AG20443 (cell line): ENCODE data around the gene RASSF4.

Source experiments
- DNase-seq: peaks from one replicate; pipeline ENCODE4 v3.0.0; 2012; ENCODE audit warnings: low spot score, mixed read lengths

Gene RASSF4

DNA sequence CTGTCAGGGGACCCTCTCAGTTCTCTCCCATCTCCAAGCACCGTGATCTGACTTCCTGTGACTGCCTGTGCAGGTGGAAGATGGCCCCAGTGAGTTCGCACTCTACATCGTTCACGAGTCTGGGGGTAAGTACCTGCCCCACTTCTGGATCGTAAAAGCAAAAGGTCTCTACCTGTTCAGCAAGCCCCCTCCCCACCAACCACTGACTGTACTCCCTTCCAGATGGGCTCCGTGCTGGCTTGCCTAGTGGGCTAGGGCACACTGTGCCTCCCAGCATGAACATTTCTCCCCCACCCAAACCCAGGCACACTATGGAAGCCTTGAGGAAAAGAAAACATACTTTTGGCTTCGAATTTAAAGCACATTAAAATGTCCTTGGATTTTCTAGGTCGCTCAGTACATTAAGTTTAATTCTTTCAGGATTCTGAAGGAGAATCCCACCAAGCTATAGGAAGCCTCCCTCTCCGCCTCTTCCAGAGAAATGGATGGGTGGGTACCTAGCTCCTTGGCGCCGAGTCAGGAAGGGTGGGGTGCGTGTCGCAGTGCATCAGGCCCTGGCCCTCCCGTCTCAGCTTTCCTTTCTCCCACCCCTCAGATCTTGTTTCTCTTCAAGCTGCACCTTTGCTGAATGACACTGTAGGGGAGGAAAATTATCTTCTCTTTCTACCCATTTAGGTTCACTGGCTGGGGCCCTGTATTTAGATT is 30.1 kb downstream of the RASSF4 start:
- DNase-seq: no peak

GRCh38 chr10:44990302-44990655 is 30.7 kb downstream of the RASSF4 start:
- no peak for DNase-seq

GRCh38 chr10:44990965-44991364 is 31.4 kb downstream of the RASSF4 start:
- DNase-seq: no peak

- no peak for DNase-seq
Observed at GRCh38 chr10:44991571-44991970, 32.0 kb downstream of the RASSF4 start.

GRCh38 chr10:44992070-44992731 is 32.6 kb downstream of the RASSF4 start:
- no peak for DNase-seq

DNA sequence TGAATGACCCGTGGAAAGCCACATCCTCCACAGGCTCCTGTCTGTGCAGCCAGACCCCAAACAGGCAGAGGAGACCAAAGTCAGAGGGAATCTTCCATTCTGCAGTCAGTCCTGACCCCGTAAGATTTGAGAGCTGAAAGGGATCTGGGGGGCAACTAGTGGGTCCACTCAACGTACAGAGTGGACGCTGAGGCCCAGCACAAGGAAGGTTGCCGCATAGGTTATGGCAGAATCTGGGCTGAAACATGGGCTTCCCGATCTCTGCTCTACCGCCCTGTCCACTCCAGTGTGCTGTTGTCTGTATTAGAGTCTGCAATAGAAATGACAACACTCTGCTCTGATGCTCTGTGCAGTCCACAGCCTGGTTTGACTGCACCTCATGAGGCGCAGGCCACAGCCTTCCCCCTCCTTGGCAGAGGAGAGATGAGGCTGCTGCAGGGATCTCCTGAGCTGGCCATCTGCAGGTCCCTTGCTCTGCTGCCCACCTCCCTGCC is 33.2 kb downstream of the RASSF4 start:
- DNase-seq: no peak

DNA sequence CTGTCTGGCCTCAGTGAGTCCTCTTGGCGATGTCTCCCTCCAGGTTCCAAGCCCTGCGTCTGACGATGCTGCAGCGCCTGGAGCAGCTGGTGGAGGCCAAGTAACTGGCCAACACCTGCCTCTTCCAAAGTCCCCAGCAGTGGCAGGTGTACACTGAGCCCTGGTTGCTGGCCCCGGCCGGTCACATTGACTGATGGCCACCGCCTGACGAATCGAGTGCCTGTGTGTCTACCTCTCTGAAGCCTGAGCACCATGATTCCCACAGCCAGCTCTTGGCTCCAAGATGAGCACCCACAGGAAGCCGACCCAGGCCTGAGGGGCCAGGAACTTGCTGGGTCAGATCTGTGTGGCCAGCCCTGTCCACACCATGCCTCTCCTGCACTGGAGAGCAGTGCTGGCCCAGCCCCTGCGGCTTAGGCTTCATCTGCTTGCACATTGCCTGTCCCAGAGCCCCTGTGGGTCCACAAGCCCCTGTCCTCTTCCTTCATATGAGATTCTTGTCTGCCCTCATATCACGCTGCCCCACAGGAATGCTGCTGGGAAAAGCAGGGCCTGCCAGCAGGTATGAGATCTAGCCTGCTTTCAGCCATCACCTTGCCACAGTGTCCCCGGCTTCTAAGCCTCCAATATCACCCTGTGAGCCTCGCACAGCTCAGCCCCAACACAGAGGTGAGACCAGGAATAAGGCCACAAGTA is 33.8 kb downstream of the RASSF4 start:
- DNase-seq: no peak

DNA sequence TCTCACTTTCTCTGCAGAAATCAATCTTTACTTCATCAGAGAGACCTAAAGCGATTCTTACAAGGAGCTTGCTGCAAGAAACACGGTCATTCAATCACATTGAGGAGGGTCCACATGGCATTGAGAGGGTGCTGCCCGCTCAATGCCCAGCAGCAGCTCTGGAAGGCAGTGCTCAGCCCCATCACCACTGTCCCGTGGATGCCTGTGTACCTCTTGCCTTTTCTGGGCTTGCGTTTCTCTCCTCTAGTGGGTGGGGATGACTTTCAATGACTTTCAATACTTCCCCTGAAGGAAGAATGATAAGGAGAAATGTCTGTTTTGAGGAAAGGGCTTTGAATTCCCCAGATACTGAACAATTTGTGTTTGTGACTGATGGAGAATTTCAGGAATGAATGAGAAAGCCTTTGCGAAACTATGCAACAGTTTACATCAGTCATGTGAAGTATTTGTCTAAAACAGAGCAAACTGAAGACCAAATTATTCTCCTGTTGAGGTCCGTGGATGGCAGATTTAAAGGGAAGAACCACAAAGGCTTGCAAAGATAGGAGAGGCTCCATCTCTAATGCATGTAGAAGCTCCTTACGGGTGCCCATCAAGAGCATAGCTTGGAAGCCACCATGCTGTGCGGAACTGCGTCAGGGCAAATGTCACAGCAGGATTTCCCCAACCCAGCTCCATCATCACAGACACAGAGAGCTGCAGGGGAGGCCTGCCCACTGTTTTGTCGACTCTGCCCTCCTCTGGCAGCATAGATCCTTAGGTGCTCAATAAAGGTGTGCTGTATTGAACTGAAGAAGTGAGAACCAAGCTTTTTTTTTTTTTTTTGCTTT is 34.5 kb downstream of the RASSF4 start:
- DNase-seq: no peak

DNA sequence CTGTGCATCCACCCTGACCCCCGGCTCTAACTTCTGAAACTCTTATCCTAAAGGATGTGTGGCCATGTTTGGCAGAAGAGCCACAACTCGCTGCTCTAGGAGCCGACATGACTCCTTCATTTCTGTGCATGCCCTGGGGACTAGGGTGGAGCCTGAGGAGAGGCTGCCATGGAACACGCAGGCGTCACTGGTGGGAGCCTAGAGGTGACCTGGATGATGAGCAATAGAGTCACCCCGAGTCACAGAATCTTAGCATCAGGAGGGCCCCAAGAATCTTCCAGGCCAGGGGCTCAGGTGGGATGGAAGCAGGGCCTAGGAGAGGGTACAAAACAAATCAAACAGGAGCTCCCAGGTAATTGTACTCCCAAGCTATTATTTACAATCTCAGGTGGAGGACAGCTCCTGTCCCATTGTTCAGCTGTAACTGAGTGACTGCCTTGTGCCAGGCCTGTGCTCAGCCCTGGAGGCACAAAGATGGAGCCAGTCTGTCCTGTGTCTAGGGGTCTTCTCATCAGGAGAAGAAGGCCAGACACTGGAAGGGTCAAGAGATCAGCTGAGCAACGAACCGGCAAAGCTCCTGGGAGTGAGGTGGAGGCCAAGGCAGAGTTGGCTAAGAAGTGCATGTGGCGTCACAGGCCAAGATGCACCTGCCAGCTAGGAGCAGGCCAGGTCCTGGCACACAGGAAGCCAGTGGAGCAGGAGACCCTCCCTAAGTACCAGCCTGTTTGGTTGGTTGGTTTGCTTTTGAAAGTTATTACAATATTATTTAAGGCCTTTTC is 35.3 kb downstream of the RASSF4 start:
- no peak for DNase-seq

- DNase-seq: no peak
Observed at GRCh38 chr10:44995581-44995913, 35.9 kb downstream of the RASSF4 start.

DNA sequence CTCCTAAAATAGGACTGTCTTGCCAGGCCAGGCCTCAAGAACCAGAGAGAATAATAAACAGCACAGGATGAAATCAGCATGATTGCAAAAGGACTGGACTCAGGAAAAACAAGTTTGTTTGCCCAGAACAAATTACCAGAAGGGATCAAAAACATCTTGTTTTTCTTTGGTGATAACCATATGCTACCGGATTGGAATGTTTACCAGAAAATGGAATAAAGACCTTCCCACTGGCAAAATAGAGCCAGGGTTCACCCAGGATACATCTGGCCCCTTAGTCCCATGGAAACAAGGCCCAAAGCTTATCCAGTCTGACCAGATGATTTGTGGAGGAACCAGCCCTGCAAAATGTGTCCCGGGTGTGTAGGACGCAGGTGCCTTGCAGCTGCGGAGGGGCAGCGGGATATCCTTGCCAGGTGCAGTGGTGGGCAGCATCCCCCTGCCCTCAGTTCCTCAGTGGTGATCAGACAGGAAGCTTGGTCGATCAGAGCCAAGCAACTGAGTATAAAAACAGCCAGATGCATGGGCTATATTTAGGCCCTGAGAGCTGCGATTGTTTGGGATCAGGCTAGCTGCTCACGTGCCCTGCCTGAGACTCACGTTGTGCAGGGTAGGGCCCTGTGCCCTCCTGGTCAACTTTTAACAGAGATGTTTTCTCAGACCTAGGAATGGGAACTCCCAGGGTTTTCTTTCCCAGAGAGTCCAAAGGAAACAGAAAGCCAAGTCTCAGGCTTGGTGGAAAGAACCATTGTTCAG is 36.5 kb downstream of the RASSF4 start:
- DNase-seq: peak; percentile 47

DNA sequence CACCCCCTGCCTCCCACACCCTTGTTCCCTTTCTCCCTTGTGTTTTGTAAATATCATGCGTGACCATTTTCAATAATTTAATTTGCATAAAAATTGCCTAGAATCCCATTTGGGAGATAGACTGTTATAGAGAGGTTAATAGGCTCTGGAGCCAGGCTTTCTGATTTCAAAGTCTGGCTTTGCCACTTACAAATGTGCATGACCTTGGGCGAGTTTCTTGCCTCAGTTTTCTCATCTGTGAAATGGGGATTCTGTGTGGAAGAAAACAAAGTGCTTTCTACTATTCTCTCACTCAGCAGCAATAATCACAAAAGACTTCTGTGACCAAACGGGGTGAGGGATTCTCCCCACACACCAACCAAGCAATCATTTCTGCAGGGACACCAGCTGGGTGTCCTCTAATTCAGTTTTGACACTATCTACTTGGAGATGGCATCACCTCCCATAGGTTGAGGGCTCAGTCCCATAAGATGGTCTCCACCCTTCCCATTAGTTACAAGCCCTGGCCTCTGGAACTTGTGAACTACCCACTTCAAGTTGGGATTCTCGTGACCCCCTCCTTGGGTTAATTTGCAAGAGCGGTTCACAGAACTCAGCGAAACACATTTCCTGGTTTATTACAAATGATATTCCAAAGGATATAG is 37.6 kb downstream of the RASSF4 start:
- DNase-seq: no peak

- no peak for DNase-seq
Observed at GRCh38 chr10:44998146-44998631, 38.6 kb downstream of the RASSF4 start.

DNA sequence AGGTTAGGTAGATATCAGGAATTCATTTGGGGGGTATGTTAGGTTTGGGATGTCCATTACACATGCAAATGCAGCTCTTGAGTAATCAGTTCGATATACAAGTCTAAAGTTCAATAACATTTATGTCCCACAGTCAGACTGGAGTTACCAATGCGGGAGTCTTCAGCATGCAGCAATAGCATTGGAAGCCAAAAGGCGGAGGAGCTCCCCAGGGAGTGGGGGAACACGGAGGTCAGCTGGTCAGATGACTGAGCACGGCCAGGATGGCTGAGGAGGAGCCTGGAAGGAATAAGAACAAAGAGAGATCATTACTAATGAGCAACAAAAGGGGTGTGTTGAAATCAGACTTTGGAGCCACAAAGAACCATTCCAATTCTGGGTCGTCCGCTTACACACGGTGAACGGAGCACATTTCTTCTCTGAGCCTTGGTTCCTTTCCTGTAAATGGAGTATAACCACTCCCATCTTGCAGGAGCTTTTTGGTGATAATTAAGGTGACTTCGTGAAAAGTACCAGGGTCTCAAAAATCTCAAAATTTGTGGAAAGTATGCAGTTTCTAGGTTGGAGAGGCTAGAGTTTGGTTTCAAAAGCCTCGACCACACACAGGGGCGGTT is 40.6 kb downstream of the RASSF4 start:
- DNase-seq: peak; percentile 79

DNA sequence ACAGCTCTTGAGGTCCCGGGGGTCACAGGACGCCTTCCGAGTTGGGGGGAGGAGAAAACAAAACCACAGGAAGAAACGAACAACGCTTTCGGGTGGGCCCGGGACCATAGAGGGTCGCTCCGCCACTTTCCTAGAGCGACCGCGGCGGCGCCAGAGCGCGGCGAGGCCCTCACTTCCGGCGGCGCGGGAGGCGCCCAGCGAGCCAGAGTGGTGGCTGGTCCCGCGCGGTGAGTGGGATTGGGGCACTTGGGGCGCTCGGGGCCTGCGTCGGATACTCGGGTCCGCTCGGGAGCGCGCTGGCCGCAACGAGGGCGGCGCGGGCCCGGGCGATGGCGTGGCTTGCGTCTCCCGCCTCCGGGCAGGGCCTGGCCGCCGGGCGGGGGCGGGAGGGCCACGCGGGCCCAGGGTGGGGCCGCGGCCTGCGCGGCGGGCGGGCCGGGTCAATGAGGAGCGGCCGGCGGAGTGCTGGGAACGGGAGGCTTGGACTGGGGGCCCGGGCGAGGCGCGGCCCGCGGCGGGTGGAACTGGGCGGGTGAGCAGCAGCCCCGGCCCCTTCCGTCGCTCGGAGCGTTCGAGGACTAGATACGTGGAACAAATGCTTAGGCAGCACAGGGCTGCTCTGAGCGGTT is 41.3 kb downstream of the RASSF4 start, which contains the start of gene ZNF22:
Gene ZNF22 (plus strand): TSS at position 172 of the 629 bp plus-strand sequence. CDS start 2,446 bp downstream, outside the sequence.
- peak; percentile 90 for DNase-seq

GRCh38 chr10:45001381-45002148 is 42.0 kb downstream of the RASSF4 start:
- DNase-seq: peak; percentile 62

DNA sequence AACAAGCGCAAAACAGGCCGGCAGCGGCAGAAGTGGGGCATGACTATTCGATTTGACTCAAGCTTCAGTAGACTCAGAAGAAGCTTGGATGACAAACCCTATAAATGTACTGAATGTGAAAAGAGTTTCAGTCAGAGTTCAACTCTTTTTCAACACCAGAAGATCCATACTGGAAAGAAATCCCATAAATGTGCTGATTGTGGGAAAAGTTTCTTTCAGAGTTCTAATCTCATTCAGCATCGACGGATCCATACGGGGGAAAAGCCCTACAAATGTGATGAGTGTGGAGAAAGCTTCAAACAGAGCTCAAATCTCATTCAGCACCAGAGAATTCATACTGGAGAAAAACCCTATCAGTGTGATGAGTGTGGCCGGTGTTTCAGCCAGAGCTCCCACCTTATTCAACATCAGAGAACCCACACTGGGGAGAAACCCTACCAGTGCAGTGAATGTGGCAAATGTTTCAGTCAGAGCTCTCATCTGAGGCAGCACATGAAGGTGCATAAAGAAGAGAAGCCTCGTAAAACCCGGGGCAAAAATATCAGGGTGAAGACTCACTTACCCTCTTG is 43.9 kb downstream of the RASSF4 start:
- DNase-seq: no peak

DNA sequence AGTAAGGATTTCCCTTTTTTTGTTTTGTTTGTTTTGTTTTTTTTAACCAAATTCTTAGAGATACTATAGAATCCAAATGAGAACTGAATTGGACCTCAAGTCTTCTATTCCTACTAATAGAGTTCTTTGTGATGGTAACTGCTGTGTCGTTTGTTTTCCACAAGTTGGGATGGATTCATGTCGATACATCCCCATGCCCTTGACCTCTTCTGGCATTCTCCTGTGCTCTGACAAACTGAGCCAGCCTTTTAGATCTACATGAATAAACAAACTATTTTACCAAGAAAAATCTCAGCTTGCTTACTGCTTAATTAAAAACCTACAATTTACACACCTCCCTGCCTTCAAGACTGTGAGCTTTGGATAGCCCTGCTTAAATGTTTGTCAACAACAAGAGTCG is 45.1 kb downstream of the RASSF4 start:
- no peak for DNase-seq
